ENCODE measurements around the gene RNF31.
"Not testable (repeated sequence)": the region's sequence is repeated elsewhere in the genome, so short reads cannot be mapped to it uniquely, and the experiment has no call there.

DNA sequence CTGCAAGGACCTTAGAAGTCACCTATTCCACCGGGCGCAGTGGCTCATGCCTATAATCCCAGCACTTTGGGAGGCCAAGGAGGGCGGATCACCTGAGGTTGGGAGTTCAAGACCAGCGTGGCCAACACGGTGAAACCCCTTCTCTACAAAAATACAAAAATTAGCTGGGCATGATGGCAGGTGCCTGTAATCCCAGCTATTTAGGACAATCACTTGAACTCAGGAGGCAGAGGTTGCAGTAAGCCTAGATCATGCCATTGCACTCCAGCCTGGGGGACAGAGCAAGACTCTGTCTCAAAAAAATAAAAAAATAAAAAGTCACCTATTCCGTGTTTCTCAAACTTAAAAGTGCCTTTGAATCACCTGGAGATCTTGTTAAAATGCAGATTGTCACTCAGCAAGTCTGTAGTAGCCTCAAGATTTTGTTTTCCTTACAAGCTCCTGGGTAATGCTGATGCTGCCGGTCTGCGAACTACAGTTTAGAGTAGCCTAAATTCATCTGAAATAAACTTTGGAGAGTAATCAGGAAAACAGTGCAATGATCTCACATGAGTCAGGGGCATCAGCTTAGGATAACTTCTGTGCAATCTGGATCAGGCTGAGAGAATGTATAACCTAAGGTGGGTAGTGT lies 41.6 kb upstream of the RNF31 start:
- TF ChIP-seq, protein P1, sequence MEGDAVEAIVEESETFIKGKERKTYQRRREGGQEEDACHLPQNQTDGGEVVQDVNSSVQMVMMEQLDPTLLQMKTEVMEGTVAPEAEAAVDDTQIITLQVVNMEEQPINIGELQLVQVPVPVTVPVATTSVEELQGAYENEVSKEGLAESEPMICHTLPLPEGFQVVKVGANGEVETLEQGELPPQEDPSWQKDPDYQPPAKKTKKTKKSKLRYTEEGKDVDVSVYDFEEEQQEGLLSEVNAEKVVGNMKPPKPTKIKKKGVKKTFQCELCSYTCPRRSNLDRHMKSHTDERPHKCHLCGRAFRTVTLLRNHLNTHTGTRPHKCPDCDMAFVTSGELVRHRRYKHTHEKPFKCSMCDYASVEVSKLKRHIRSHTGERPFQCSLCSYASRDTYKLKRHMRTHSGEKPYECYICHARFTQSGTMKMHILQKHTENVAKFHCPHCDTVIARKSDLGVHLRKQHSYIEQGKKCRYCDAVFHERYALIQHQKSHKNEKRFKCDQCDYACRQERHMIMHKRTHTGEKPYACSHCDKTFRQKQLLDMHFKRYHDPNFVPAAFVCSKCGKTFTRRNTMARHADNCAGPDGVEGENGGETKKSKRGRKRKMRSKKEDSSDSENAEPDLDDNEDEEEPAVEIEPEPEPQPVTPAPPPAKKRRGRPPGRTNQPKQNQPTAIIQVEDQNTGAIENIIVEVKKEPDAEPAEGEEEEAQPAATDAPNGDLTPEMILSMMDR (conservative IDR thresholded peaks at IDR 0.05; ENCODE audit: low read length), result not testable (repeated sequence)
- TF ChIP-seq EZH2phosphoT487 (IDR thresholded peaks at IDR 0.05; ENCODE audit: borderline replicate concordance), result not testable (repeated sequence)

Data from Loucy (cell line).